Stimulated activated CD8-positive, alpha-beta memory T cell treated with anti-CD3 and anti-CD28 coated beads, Interleukin-4, amount 100 ng/mL, for 24 hours (primary cell): ENCODE results near the gene MCF2L.

Experiments
- DNase-seq: peaks from one replicate; pipeline ENCODE4 v3.0.0-alpha.2; 2020; ENCODE audit warnings: low read depth

The MCF2L gene

GRCh38 chr13:113031465-113031864, 62.5 kb downstream of the MCF2L start:
- no peak for DNase-seq

GRCh38 chr13:113032291-113032690, 63.3 kb downstream of the MCF2L start:
- no peak for DNase-seq

GRCh38 chr13:113033054-113033850, 64.2 kb downstream of the MCF2L start:
- DNase-seq, result no peak

- no peak for DNase-seq
Measured at GRCh38 chr13:113034451-113035212, 65.6 kb downstream of the MCF2L start.

- no peak for DNase-seq
Measured at GRCh38 chr13:113035213-113035800, 66.3 kb downstream of the MCF2L start.

GRCh38 chr13:113036401-113036800, 67.4 kb downstream of the MCF2L start:
- no peak for DNase-seq

- no peak for DNase-seq
Measured at GRCh38 chr13:113040031-113040430, 71.0 kb downstream of the MCF2L start.

GRCh38 chr13:113040597-113041292, 71.7 kb downstream of the MCF2L start:
- no peak for DNase-seq

- no peak for DNase-seq
Measured at GRCh38 chr13:113041293-113041690, 72.3 kb downstream of the MCF2L start.

GRCh38 chr13:113041896-113042295, 72.9 kb downstream of the MCF2L start:
- no peak for DNase-seq

- DNase-seq, result no peak
Measured at GRCh38 chr13:113042456-113042855, 73.4 kb downstream of the MCF2L start.

- no peak for DNase-seq
Measured at GRCh38 chr13:113043001-113043630, 74.1 kb downstream of the MCF2L start.

- no peak for DNase-seq
Measured at GRCh38 chr13:113043931-113044330, 74.9 kb downstream of the MCF2L start.

- DNase-seq, result no peak
Measured at GRCh38 chr13:113044391-113045114, 75.5 kb downstream of the MCF2L start.

- DNase-seq, result no peak
Measured at GRCh38 chr13:113045251-113046127, 76.5 kb downstream of the MCF2L start.

- DNase-seq, result no peak
Measured at GRCh38 chr13:113046128-113046882, 77.3 kb downstream of the MCF2L start.

- DNase-seq, result no peak
Measured at GRCh38 chr13:113046883-113047244, 77.8 kb downstream of the MCF2L start.

- no peak for DNase-seq
Measured at GRCh38 chr13:113047587-113047986, 78.6 kb downstream of the MCF2L start.

- no peak for DNase-seq
Measured at GRCh38 chr13:113048766-113049165, 79.8 kb downstream of the MCF2L start.
